Measurements from ENCODE around the gene EML4.
"Not testable (repeated sequence)": the region's sequence is repeated elsewhere in the genome, so short reads cannot be mapped to it uniquely, and the experiment has no call there.

EML4 gene

GRCh38 chr2:42338567-42339190 lies 169.5 kb downstream of the EML4 start:
- no peak for DNase-seq

- no peak for DNase-seq
Measured at GRCh38 chr2:42339191-42339912, 170.2 kb downstream of the EML4 start.

- DNase-seq: no peak
Measured at GRCh38 chr2:42340045-42340937, 171.1 kb downstream of the EML4 start.

- DNase-seq: no peak
Measured at GRCh38 chr2:42340938-42341636, 171.9 kb downstream of the EML4 start.

GRCh38 chr2:42342061-42342794 lies 173.1 kb downstream of the EML4 start:
- no peak for DNase-seq

- DNase-seq: no peak
Measured at GRCh38 chr2:42342795-42343241, 173.7 kb downstream of the EML4 start.

GRCh38 chr2:42345986-42346385 lies 176.8 kb downstream of the EML4 start:
- no peak for DNase-seq

GRCh38 chr2:42346856-42347255 lies 177.7 kb downstream of the EML4 start:
- not testable (repeated sequence) for DNase-seq

GRCh38 chr2:42347518-42347917 lies 178.4 kb downstream of the EML4 start:
- not testable (repeated sequence) for DNase-seq

GRCh38 chr2:42348113-42348805 lies 179.1 kb downstream of the EML4 start:
- no peak for DNase-seq

GRCh38 chr2:42350434-42351063 lies 181.4 kb downstream of the EML4 start:
- DNase-seq: no peak

- no peak for DNase-seq
Measured at GRCh38 chr2:42351864-42352263, 182.7 kb downstream of the EML4 start.

- DNase-seq: no peak
Measured at GRCh38 chr2:42353792-42354429, 184.8 kb downstream of the EML4 start.

GRCh38 chr2:42359304-42359964 lies 190.3 kb downstream of the EML4 start:
- peak; percentile 42 for DNase-seq

- peak; percentile 82 for DNase-seq
Measured at GRCh38 chr2:42359965-42360483, 190.9 kb downstream of the EML4 start.

- no peak for DNase-seq
Measured at GRCh38 chr2:42360493-42360889, 191.3 kb downstream of the EML4 start.

GRCh38 chr2:42360890-42361727 lies 192.0 kb downstream of the EML4 start, which contains the start of gene COX7A2L:
Gene COX7A2L (minus strand): TSS chr2:42361217. CDS start chr2:42361161, 56 bp downstream.
- peak; percentile 86 for DNase-seq

- no peak for DNase-seq
Measured at GRCh38 chr2:42361728-42362283, 192.7 kb downstream of the EML4 start.
